NCI-H524 (cell line): ENCODE data around the gene KPNA5.
"Not testable (repeated sequence)": the region's sequence is repeated elsewhere in the genome, so short reads cannot be mapped to it uniquely, and the experiment has no call there.

Experiments
- DNase-seq, 2 experiments: peaks; one replicate each; lab custom pipeline; 2025; lab: John Stamatoyannopoulos, UW

Gene KPNA5

DNA sequence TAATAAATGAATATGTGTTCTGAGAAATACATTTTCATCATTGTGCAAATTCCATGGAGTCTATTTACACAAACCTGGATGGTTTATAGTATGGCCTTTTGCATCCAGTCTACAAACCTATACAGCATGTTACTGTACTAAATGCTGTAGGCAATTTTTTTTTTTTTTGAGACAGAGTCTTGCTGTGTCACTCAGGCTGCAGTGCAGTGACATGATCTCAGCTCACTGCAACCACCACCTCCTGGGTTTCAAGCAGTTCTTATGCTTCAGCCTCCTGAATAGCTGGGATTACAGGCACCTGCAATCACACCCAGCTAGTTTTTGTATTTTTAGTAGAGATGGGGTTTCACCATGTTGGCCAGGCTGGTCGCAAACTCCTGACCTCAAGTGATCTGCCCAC is 22.9 kb downstream of the KPNA5 start:
- DNase-seq, result not testable (repeated sequence)

DNA sequence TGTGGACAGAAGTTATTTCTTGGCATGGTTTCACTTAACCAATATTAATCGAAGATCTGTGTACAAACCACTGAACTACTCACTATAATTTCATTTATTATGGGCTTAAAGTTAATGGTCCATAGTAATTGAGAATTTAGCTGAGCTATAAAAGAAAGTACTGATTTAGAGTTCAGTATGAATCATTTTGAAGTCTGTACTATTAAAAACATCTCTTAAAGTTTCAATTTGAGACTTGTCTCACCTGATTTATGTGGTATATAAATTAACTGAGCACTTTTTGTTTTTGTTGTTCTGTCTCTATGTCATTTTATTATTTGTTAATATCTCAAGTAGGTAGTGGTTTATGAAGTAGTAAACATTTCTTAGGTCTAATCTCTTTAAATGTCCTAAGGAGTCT is 24.9 kb downstream of the KPNA5 start:
- DNase-seq, result no peak

- no peak for DNase-seq
These were observed 33.3 kb downstream of the KPNA5 start for GRCh38 chr6:116714296-116714695.

GRCh38 chr6:116714761-116715160 is 33.8 kb downstream of the KPNA5 start:
- DNase-seq, result no peak

DNA sequence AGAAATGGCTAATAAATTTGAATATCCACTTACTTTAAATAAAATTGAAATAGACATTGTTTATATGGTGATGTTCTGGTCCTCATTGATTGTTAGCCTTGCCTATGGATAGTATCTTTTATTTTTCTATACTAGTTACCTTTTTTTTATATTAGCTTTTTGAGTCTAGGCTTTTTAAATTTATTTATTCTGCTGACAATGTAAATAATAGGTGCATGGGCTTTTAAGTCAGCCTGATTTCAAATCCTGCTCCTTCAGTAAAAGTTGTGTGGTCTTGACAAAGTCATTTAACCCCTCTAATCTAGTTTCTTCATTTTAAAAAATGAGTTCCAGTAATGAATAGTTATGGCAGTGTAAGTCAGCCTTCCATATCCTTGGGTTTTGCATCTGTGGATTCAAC is 45.9 kb downstream of the KPNA5 start:
- DNase-seq, result no peak

DNA sequence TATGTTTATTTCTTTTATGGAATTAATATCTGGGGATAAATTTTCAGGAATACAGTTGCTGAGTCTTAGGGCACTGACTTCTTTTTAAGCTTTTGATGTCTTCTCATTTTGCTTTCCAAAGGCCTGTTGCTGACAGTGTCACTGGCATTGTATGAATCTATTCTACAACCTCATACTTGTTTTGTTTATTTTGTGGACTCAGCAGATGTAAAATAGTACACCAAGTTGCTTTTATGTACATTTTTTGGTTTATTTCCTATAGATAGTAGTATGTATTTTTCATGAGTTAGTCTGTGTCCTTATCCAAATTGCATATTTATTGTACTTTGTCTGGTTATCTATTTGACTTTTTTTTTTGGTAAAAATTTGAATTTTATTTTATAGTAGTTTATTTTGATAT is 49.5 kb downstream of the KPNA5 start:
- DNase-seq, result no peak

DNA sequence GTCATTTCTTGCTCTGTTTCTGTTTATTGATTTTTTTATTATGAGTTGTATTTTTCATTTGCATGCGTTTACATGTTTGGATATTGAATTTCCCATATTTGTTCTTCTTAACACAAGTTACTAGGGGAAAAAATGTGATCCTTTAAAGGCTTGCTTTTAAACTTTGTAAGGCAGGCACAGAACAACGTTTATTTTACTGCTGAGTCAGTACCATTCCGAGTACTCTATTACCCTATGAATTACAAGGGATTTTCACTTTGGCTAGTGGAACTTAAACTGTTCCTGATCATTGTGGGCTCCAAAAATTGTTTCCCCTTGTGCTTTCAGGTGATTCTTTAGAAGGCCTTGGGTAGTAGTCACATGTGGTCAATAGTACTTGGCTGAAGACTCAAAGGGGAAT is 56.0 kb downstream of the KPNA5 start:
- DNase-seq, result no peak

- not testable (repeated sequence) for DNase-seq
These were observed 59.5 kb downstream of the KPNA5 start for GRCh38 chr6:116740486-116740885.

GRCh38 chr6:116741571-116741970 is 60.6 kb downstream of the KPNA5 start:
- DNase-seq, result no peak

- no peak for DNase-seq
These were observed 64.2 kb downstream of the KPNA5 start for GRCh38 chr6:116745176-116745575.

GRCh38 chr6:116761779-116762178 is 80.8 kb downstream of the KPNA5 start:
- no peak for DNase-seq

GRCh38 chr6:116762235-116762634 is 81.2 kb downstream of the KPNA5 start:
- no peak for DNase-seq

- DNase-seq, result no peak
These were observed 82.0 kb downstream of the KPNA5 start for GRCh38 chr6:116763048-116763447.

DNA sequence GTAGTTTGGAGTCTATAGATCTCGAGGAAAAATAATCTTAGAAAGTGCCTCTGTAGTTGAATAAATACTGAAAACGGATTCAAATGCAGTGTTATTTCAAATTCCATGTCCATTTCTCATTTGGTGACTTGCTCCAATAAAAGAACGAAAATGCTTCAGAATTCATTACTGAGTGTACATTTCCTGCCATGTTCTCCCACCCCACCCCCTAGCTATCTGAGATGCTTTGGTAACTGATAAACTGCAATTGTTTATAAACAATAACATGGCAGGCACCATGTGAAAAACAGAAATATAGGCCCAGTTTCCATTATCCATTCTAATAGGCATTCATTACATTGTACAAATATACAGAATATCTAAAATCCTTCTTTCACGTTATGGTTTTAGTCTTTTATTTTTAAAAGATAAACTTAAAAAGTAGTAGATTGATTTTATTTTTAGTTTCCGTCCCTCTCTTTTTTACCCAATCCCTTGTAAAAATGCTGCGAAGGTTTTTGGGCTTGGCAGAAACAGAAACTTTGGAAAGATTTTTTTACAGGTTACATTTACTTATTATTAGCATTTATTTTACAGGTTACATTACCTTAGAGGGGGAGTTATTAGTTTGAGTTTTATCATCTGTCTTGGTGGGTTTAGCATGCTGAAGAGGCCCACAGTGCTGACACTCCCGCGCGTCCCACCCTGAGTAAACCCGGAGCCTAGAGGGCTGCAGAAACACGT is 83.1 kb downstream of the KPNA5 start:
- DNase-seq, result no peak

GRCh38 chr6:116764629-116764960 is 83.6 kb downstream of the KPNA5 start:
- no peak for DNase-seq

- peak in 1 of 2 experiments; percentile 31 for DNase-seq
These were observed 84.2 kb downstream of the KPNA5 start, which contains the start of gene FAM162B for GRCh38 chr6:116764961-116765841. TSS of gene FAM162B (minus strand) at chr6:116765719. CDS start at chr6:116765576, 143 bp downstream.

DNA sequence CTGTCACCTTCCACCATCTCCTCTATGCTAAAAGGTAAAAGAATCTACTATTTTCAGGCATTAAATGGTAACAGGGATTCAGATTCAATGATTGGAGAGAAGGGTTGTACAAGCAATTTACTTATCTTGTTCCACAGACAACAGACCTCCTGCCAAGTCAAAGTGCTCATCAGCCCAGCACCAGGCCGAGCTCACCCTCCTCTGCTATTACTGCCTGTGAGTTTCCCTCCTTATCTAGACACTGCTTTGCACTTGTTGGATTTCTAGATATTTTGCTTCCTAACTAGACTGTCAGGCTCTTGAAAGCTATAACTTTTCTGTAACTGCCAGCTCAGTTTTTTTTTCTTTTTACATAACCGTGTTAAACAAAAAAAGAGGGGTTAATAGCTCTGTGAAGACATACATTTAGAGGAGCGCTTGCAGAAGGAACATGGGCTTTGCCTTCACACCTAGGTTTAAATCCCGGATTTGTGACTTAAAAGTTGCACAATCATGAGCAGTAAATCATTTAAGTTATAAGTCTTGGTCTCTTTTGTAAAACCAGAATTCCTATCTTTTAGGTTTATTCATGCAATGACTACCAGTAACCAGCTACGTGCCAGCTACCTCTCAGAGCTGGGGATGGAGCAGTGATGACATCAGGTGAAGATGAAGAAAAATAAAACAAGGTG is 85.6 kb downstream of the KPNA5 start:
- DNase-seq, result no peak

- no peak for DNase-seq
These were observed 86.7 kb downstream of the KPNA5 start for GRCh38 chr6:116767715-116768114.

DNA sequence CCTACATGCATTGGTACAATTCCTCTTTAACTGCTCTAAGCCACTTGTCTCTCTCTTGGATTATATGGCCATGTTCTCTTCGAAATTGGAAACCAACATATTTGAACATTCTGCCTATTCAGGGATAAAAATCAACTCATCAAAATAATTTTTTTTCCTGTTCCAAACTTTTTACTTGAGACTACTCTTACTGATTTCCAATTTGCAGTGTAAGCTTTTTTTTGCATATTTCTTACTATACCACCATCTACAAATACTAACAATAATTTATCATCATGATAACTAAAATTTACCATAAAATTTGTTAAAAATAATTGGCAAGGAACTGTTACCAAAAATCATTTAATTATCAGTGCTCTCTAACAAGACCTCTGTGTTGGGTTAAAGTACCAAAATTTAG is 91.4 kb downstream of the KPNA5 start:
- no peak for DNase-seq

DNA sequence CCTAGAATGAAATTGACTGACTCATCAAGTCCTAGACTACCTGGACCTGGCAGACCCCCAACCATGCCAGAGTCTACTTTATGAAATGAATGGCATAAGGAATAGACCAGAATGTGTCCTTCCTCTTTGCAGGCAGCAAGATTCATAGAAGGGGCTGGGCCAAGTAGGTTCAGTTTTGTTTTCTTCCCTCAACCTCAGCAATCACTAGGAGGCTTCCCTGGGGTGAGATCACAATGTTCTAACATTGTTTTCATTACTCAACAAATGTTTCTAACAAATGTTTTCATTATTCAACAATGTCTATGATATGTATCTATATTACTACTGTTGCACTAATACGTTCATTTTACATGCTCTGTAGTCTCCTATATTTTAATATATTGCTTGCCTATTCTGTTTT is 92.9 kb downstream of the KPNA5 start:
- DNase-seq, result no peak

DNA sequence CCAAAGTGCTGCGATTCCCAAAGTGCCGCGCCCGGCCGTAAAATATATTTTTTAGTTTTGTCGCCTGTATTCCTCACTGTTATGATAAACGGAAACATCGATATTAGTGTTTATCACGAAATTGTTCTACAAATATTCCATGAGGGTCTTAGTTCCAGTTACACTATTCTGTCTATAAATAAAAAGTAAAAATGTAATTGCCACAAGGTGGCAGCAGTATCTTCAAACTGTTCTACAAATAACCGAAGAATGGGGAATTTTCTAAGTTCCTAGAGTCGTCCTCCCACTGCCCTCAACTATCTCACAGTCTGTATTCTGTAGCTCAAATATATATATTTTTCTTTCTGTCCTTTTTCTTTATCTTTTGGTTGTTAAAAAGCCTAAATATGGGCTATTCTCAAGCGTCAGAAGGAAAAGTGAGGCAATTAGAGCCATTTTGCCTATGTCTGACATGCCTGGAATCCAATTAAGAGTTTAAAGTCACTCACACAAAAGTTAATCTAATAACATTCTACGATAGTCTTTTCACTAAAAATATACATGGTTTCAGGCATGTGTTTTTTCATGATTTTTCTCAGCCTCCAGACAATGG is 98.7 kb downstream of the KPNA5 start:
- peak in 1 of 2 experiments; percentile 47 for DNase-seq

GRCh38 chr6:116783852-116784251 is 102.8 kb downstream of the KPNA5 start:
- DNase-seq, result no peak
